Measurements from ENCODE around the gene S100B. TPM values are rescaled to one million over a fixed set of nuclear protein-coding genes. Genes with fewer than 3 reads are reported as not detected.
"Not testable (repeated sequence)": the region's sequence is repeated elsewhere in the genome, so short reads cannot be mapped to it uniquely, and the experiment has no call there.

S100B gene
- total RNA-seq, 2 donors from 2014 or later = 0.72 TPM; not detected in 1

DNA sequence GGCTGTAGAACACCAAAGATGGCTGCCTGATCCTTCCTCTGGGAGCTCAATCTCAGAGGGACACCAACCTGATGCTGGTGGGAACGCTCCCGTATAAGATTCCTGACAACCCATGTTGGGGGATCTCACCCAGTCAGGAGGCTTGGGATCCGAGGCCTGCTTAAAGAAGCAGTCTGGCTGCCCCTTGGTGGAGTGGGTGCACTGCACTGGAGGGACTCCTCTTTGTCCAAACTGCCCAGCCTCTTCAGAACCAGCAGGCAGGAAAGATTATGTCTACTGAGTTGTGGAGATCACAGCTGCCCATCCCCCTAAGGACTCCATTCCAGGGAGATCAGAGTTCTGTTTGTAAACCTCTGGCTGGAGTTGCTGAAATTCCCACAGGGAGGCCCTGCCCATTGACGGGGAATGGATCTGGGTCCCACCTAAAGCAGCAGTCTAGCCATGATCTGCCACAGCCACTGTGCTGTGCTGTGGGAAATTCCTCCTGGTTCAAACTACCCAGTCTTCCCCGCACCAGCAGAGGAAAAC is 23.0 kb downstream of the S100B start:
- no peak overlapping the region for H3K4me3 Mint-ChIP-seq
- H3K36me3 Mint-ChIP-seq (ENCODE audit: insufficient read depth in 2 of 2) = peaks cover 33 to 47% of the 10 kb centered on the region in 2 donors
- peaks cover 27 to 30% of the 10 kb centered on the region in 2 donors for H3K9me3 Mint-ChIP-seq
- DNase-seq = no peak
- H3K27ac Mint-ChIP-seq = no peak overlapping the region
- ATAC-seq (replicated peaks in 1 of 2) = no peak
- H3K4me1 Mint-ChIP-seq (ENCODE audit: low read depth) = no peaks in the 10 kb centered on the region
- no peaks in the 10 kb centered on the region for H3K27me3 Mint-ChIP-seq (ENCODE audit: low read depth)

DNA sequence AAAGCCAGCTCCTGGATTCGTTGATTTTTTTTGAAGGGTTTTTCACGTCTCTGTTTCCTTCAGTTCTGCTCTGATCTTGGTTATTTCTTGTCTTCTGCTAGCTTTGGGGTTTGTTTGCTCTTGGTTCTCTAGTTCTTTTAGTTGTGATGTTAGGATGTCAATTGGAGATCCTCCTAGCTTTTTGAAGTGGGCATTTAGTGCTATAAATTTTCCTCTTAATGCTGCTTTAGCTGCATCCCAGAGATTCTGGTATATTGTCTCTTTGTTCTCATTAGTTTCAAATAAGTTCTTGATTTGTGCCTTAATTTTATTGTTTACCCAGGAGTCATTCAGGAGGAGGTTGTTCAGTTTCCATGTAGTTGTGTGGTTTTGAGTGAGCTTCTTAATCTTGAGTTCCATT is 25.5 kb downstream of the S100B start:
- not testable (repeated sequence) for H3K27ac Mint-ChIP-seq; ATAC-seq (replicated peaks in 1 of 2); H3K27me3 Mint-ChIP-seq (ENCODE audit: low read depth); DNase-seq; H3K4me1 Mint-ChIP-seq (ENCODE audit: low read depth); H3K4me3 Mint-ChIP-seq
- Mint-ChIP-seq H3K9me3 (peaks cover 19 to 21% of the 10 kb centered on the region in 2 donors), H3K36me3 (ENCODE audit: insufficient read depth in 2 of 2) (peaks cover 29 to 40% of the 10 kb centered on the region in 2 donors)

DNA sequence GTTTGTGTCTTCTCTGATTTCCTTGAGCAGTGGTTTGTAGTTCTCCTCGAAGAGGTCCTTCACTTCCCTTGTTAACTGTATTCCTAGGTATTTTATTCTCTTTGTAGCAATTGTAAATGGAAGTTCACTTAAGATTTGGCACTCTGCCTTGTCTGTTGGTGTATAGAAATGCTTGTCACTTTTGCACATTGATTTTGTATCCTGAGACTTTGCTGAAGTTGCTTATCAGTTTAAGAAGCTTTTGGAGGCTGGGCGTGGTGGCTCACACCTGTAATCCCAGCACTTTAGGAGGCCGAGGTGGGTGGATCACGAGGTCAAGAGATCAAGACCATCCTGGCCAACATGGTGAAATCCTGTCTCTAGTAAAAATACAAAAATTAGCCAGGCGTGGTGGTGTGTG is 27.1 kb downstream of the S100B start:
- H3K27me3 Mint-ChIP-seq (ENCODE audit: low read depth); H3K4me1 Mint-ChIP-seq (ENCODE audit: low read depth); DNase-seq; H3K4me3 Mint-ChIP-seq; ATAC-seq (replicated peaks in 1 of 2); H3K27ac Mint-ChIP-seq: not testable (repeated sequence)
- Mint-ChIP-seq H3K9me3 (peaks cover 14 to 20% of the 10 kb centered on the region in 2 donors), H3K36me3 (ENCODE audit: insufficient read depth in 2 of 2) (peaks cover 23 to 33% of the 10 kb centered on the region in 2 donors)

GRCh38 chr21:46572850-46573249 is 32.0 kb downstream of the S100B start:
- H3K4me1 Mint-ChIP-seq (ENCODE audit: low read depth) = peaks cover 7% of the 10 kb centered on the region
- ATAC-seq (replicated peaks in 1 of 2) = no peak
- no peak overlapping the region for H3K27ac Mint-ChIP-seq
- H3K9me3 Mint-ChIP-seq = peaks cover 2 to 4% of the 10 kb centered on the region in 2 donors
- DNase-seq = no peak
- H3K4me3 Mint-ChIP-seq = no peak overlapping the region
- H3K27me3 Mint-ChIP-seq (ENCODE audit: low read depth) = no peaks in the 10 kb centered on the region
- H3K36me3 Mint-ChIP-seq (ENCODE audit: insufficient read depth in 2 of 2) = peaks cover 18 to 32% of the 10 kb centered on the region in 2 donors

DNA sequence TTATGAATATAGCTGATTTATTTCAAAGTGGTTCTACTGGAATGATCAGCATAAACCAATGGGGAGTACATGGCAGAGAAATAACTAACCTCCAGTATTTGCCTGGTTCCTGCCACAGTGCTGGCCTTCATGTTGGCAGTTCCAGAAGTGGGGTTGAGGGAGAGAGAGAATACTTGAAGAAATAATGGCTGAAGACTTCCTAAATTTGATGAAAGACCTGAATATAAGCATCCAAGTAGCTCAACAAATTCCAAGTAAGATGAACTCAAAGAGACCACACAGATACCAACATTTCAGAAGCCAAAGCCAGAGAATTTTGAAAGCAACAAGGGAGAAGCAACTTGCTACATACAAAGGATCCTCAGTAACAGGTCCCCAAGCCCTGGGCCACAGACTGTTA is 34.3 kb downstream of the S100B start:
- H3K27me3 Mint-ChIP-seq (ENCODE audit: low read depth) = no peaks in the 10 kb centered on the region
- peaks cover 15% of the 10 kb centered on the region for H3K4me1 Mint-ChIP-seq (ENCODE audit: low read depth)
- H3K27ac Mint-ChIP-seq = no peak overlapping the region
- DNase-seq (no peak), ATAC-seq (replicated peaks in 1 of 2) (no peak)
- H3K9me3 Mint-ChIP-seq = peaks cover 2 to 3% of the 10 kb centered on the region in 2 donors
- H3K4me3 Mint-ChIP-seq = no peak overlapping the region
- H3K36me3 Mint-ChIP-seq (ENCODE audit: insufficient read depth in 2 of 2) = peaks cover 16 to 35% of the 10 kb centered on the region in 2 donors

DNA sequence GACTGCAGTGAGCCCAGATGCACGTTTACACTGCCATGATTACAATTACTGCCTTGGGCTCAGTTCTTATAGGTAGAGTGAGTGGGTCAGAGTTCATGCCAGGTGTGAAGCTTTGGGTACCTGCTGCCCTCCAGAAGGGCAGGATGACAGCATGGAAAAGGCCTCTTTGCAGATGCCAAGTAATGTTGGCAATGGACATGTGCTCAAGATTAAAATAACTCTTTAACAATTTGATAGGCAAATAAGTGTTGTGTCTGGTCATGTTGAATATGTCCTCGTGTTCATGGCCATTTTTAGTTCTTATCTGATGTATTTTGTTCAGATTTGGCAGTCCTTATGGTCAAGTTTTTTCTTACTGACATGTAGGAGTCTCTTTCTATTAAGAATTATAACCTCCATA is 34.8 kb downstream of the S100B start:
- DNase-seq (no peak), ATAC-seq (replicated peaks in 1 of 2) (no peak)
- no peak overlapping the region for H3K27ac Mint-ChIP-seq
- H3K4me3 Mint-ChIP-seq = no peak overlapping the region
- peaks cover 18 to 35% of the 10 kb centered on the region in 2 donors for H3K36me3 Mint-ChIP-seq (ENCODE audit: insufficient read depth in 2 of 2)
- peaks cover 10% of the 10 kb centered on the region for H3K4me1 Mint-ChIP-seq (ENCODE audit: low read depth)
- H3K27me3 Mint-ChIP-seq (ENCODE audit: low read depth) = no peaks in the 10 kb centered on the region
- H3K9me3 Mint-ChIP-seq = peaks cover 2 to 3% of the 10 kb centered on the region in 2 donors

DNA sequence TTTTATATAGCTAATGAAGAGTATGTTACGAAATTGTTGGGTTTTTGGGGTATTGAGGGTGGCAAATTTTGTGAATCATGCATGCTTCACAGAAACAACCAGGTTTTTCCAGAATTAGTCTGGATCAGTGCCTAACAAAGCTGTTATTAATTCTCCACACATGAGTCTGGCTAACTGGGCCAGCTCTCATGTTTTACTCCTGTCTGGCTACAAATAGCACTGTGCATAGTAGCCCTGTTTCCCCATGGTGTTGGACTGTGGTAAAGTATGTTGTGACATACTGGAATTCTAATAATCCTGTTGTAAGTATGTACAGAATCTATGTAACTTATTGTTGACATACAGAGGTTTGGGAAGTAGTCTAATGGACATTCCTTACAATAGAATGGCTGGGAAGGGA is 35.8 kb downstream of the S100B start:
- H3K4me3 Mint-ChIP-seq = no peak overlapping the region
- ATAC-seq (replicated peaks in 1 of 2) = no peak
- peaks cover 12% of the 10 kb centered on the region for H3K4me1 Mint-ChIP-seq (ENCODE audit: low read depth)
- H3K36me3 Mint-ChIP-seq (ENCODE audit: insufficient read depth in 2 of 2) = peaks cover 18 to 39% of the 10 kb centered on the region in 2 donors
- H3K27me3 Mint-ChIP-seq (ENCODE audit: low read depth) = no peaks in the 10 kb centered on the region
- peaks cover 2 to 3% of the 10 kb centered on the region in 2 donors for H3K9me3 Mint-ChIP-seq
- DNase-seq = no peak
- no peak overlapping the region for H3K27ac Mint-ChIP-seq

DNA sequence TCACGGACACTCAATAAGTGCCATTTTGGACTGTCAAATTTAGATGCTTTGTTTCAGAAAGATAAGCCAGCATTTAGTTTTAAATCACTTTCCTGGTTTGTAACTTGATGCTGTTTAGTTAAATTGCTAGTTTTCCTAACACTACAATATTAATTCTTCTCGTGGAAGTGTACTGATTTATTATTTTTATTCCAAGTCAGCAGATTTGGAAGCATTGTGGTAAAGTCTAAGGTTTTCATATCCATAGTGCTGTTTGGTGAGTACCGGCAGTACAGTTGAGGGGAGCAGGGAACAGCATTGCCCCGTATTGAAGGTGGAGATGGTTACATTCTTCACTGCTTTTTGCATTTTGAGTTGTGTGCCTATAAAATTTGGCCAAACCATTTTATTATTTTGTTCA is 36.3 kb downstream of the S100B start:
- DNase-seq = no peak
- ATAC-seq (replicated peaks in 1 of 2) = no peak
- H3K4me3 Mint-ChIP-seq = no peak overlapping the region
- no peak overlapping the region for H3K27ac Mint-ChIP-seq
- peaks cover 14% of the 10 kb centered on the region for H3K4me1 Mint-ChIP-seq (ENCODE audit: low read depth)
- H3K36me3 Mint-ChIP-seq (ENCODE audit: insufficient read depth in 2 of 2) = peaks cover 18 to 42% of the 10 kb centered on the region in 2 donors
- H3K27me3 Mint-ChIP-seq (ENCODE audit: low read depth) = no peaks in the 10 kb centered on the region
- H3K9me3 Mint-ChIP-seq = peaks cover 2 to 3% of the 10 kb centered on the region in 2 donors

GRCh38 chr21:46567348-46567747 is 37.5 kb downstream of the S100B start:
- Mint-ChIP-seq H3K36me3 (ENCODE audit: insufficient read depth in 2 of 2) (peaks cover 15 to 37% of the 10 kb centered on the region in 2 donors), H3K4me1 (ENCODE audit: low read depth) (peaks cover 26% of the 10 kb centered on the region), H3K9me3 (peaks cover 1 to 2% of the 10 kb centered on the region in 2 donors), H3K27me3 (ENCODE audit: low read depth) (no peaks in the 10 kb centered on the region), H3K4me3 (no peak overlapping the region), H3K27ac (peak overlapping the region; percentile 24)
- ATAC-seq (replicated peaks in 1 of 2) = no peak
- no peak for DNase-seq

GRCh38 chr21:46564391-46564790 is 40.5 kb downstream of the S100B start:
- Mint-ChIP-seq H3K27ac (no peak overlapping the region), H3K36me3 (ENCODE audit: insufficient read depth in 2 of 2) (peaks cover 6 to 22% of the 10 kb centered on the region in 2 donors), H3K9me3 (peaks cover 0 to 1% of the 10 kb centered on the region in 2 donors), H3K4me1 (ENCODE audit: low read depth) (peaks cover 55% of the 10 kb centered on the region), H3K27me3 (ENCODE audit: low read depth) (no peaks in the 10 kb centered on the region), H3K4me3 (no peak overlapping the region)
- DNase-seq (no peak), ATAC-seq (replicated peaks in 1 of 2) (no peak)

- no peak overlapping the region for H3K27ac Mint-ChIP-seq
- H3K4me1 Mint-ChIP-seq (ENCODE audit: low read depth) = peaks cover 68% of the 10 kb centered on the region
Observed at GRCh38 chr21:46562964-46563607, 41.8 kb downstream of the S100B start.

GRCh38 chr21:46562472-46562871 is 42.4 kb downstream of the S100B start:
- no peak for ATAC-seq (replicated peaks in 1 of 2)
- Mint-ChIP-seq H3K9me3 (no peaks in the 10 kb centered on the region), H3K4me3 (no peak overlapping the region), H3K27me3 (ENCODE audit: low read depth) (no peaks in the 10 kb centered on the region), H3K4me1 (ENCODE audit: low read depth) (peaks cover 66% of the 10 kb centered on the region), H3K36me3 (ENCODE audit: insufficient read depth in 2 of 2) (peaks cover 6 to 11% of the 10 kb centered on the region in 2 donors), H3K27ac (no peak overlapping the region)
- no peak for DNase-seq

More at GRCh38 chr21:46562964-46563607, 41.8 kb downstream of the S100B start:
- DNase-seq = no peak
- no peak overlapping the region for H3K4me3 Mint-ChIP-seq
- peaks cover 6 to 16% of the 10 kb centered on the region in 2 donors for H3K36me3 Mint-ChIP-seq (ENCODE audit: insufficient read depth in 2 of 2)
- no peak for ATAC-seq (replicated peaks in 1 of 2)
- H3K9me3 Mint-ChIP-seq = peaks cover 0 to 1% of the 10 kb centered on the region in 2 donors
- no peaks in the 10 kb centered on the region for H3K27me3 Mint-ChIP-seq (ENCODE audit: low read depth)

GRCh38 chr21:46561445-46562090 is 43.3 kb downstream of the S100B start:
- Mint-ChIP-seq H3K9me3 (no peaks in the 10 kb centered on the region), H3K36me3 (ENCODE audit: insufficient read depth in 2 of 2) (peaks cover 6 to 10% of the 10 kb centered on the region in 2 donors), H3K27ac (no peak overlapping the region), H3K27me3 (ENCODE audit: low read depth) (no peaks in the 10 kb centered on the region), H3K4me1 (ENCODE audit: low read depth) (peaks cover 65% of the 10 kb centered on the region), H3K4me3 (peak overlapping the region; percentile 86 to 90)
- DNase-seq (peak in 1 of 2 donors; percentile 30), ATAC-seq (replicated peaks in 1 of 2) (peak in 1 of 2 donors; percentile 8)
